ENCODE measurements around the gene MFF. TPM values are rescaled to one million over a fixed set of nuclear protein-coding genes. Genes with fewer than 3 reads are reported as not detected.
"Not testable (repeated sequence)": the region's sequence is repeated elsewhere in the genome, so short reads cannot be mapped to it uniquely, and the experiment has no call there.

Gene MFF
- total RNA-seq, 2 donors from 2014 or later: 93.1 to 116 TPM

DNA sequence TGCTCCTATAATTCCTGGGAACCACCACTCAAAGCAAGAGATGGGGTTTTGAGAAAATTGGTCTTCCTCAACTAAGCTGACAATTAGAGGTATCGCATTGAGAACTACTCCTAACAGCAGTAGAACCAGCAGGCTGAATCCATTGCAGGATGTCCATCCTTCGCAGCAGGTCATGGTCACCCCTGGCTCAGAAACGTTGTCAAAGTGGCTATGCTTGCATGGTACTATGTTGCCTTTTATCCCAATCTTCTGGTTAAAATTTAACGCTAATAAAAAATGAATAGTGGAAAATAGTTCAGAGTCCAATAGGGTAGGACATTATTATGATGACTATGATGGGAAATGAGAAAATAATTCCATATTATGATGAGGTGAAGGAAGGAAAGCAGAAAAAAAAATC, 54.0 kb downstream of the MFF start, which contains the start of gene TM4SF20:
TM4SF20 (minus strand) TSS at position 212 of the 400 bp plus-strand sequence; CDS start at position 174, 38 bp downstream.
- no peak within 1 kb of the TSS for H3K27ac ChIP-seq
- H3K4me3 ChIP-seq: no peak within 1 kb of the TSS
- H3K36me3 ChIP-seq: no peaks in the 10 kb centered on the region
- no peak for TF ChIP-seq CTCF (IDR thresholded peaks at IDR 0.05)
- no peak for DNase-seq (ENCODE audit: low spot score)
- no peaks in the 10 kb centered on the region for H3K27me3 ChIP-seq
- H3K4me1 ChIP-seq: no peaks in the 10 kb centered on the region
- H3K9me3 ChIP-seq: no peaks in the 10 kb centered on the region

- not testable (repeated sequence) for H3K9me3 ChIP-seq; H3K27me3 ChIP-seq; H3K36me3 ChIP-seq; DNase-seq (ENCODE audit: low spot score); H3K27ac ChIP-seq; H3K4me3 ChIP-seq; H3K4me1 ChIP-seq
Measured at GRCh38 chr2:227382241-227382835, 57.3 kb downstream of the MFF start.

DNA sequence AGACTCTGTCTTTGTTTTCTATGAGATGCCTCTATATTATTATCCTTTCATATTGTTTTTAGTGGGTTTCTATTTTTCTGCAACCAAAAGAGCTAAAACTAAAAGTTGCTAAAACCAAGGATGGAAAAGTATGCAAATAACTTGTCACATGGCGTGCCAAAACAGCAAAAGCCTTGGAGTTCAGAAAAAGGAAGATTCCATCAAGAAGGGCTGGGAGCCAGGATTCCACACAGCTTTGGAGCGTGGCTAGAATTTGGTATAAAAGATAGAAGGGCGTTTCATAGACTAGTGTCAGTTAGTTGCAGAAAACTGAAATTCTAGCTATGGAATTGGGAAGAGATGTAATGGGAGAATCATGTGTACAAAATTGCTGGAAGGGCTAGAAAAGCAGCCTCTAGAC, 58.6 kb downstream of the MFF start:
- H3K4me3 ChIP-seq: no peak overlapping the region
- H3K27me3 ChIP-seq: no peaks in the 10 kb centered on the region
- no peaks in the 10 kb centered on the region for H3K36me3 ChIP-seq
- no peaks in the 10 kb centered on the region for H3K4me1 ChIP-seq
- H3K27ac ChIP-seq: no peak overlapping the region
- no peak for TF ChIP-seq CTCF (IDR thresholded peaks at IDR 0.05)
- no peaks in the 10 kb centered on the region for H3K9me3 ChIP-seq
- DNase-seq (ENCODE audit: low spot score): no peak

- Histone ChIP-seq H3K9me3 (no peaks in the 10 kb centered on the region), H3K27ac (no peak overlapping the region), H3K36me3 (no peaks in the 10 kb centered on the region), H3K4me3 (no peak overlapping the region), H3K27me3 (no peaks in the 10 kb centered on the region), H3K4me1 (no peaks in the 10 kb centered on the region)
- DNase-seq (ENCODE audit: low spot score): no peak
- no peak for TF ChIP-seq CTCF (IDR thresholded peaks at IDR 0.05)
Measured at GRCh38 chr2:227386630-227387029, 61.6 kb downstream of the MFF start.

- H3K4me1 ChIP-seq; H3K9me3 ChIP-seq; H3K4me3 ChIP-seq; H3K27ac ChIP-seq; DNase-seq (ENCODE audit: low spot score); H3K27me3 ChIP-seq; H3K36me3 ChIP-seq: not testable (repeated sequence)
Measured at GRCh38 chr2:227387583-227387982, 62.5 kb downstream of the MFF start, which contains the start of gene SCYGR1. TSS of gene SCYGR1 (minus strand) at chr2:227387949. CDS start at chr2:227387949, 0 bp downstream.

GRCh38 chr2:227388537-227389011, 63.5 kb downstream of the MFF start:
- TF ChIP-seq CTCF (IDR thresholded peaks at IDR 0.05): no peak
- no peak overlapping the region for H3K27ac ChIP-seq
- peak; percentile 44 for DNase-seq (ENCODE audit: low spot score)

GRCh38 chr2:227389231-227389630, 64.2 kb downstream of the MFF start:
- no peaks in the 10 kb centered on the region for H3K4me1 ChIP-seq
- TF ChIP-seq CTCF (IDR thresholded peaks at IDR 0.05): no peak
- H3K36me3 ChIP-seq: no peaks in the 10 kb centered on the region
- no peak overlapping the region for H3K27ac ChIP-seq
- DNase-seq (ENCODE audit: low spot score): no peak
- no peak overlapping the region for H3K4me3 ChIP-seq
- H3K27me3 ChIP-seq: no peaks in the 10 kb centered on the region
- H3K9me3 ChIP-seq: no peaks in the 10 kb centered on the region

More at GRCh38 chr2:227388537-227389011, 63.5 kb downstream of the MFF start:
- Histone ChIP-seq H3K9me3 (no peaks in the 10 kb centered on the region), H3K4me3 (no peak overlapping the region), H3K4me1 (no peaks in the 10 kb centered on the region), H3K36me3 (no peaks in the 10 kb centered on the region), H3K27me3 (no peaks in the 10 kb centered on the region)
